ENCODE results near the gene SLC7A8. TPM values are rescaled to one million over a fixed set of nuclear protein-coding genes. Genes with fewer than 3 reads are reported as not detected.

Gene SLC7A8
- total RNA-seq, 1 donor from 2014 or later: 1.8 TPM

- H3K27ac Mint-ChIP-seq: no peak overlapping the region
- DNase-seq: peak; percentile 27
- H3K4me1 Mint-ChIP-seq: no peaks in the 10 kb centered on the region
- H3K27me3 Mint-ChIP-seq: peaks cover 19% of the 10 kb centered on the region
- no peaks in the 10 kb centered on the region for H3K36me3 Mint-ChIP-seq (ENCODE audit: low read depth)
- intact Hi-C loops (cut with micrococcal nuclease): no loop called here
- no peaks in the 10 kb centered on the region for H3K9me3 Mint-ChIP-seq
- no peak overlapping the region for H3K4me3 Mint-ChIP-seq
- no peak for TF ChIP-seq CTCF (IDR thresholded peaks at IDR 0.05)
- ChIA-PET POLR2A (interaction anchor here (0.6 to 1.8 kb wide), 3 partner anchors 61 to 105 kb away, joined by 5 to 8 read pairs (median 7); partner anchors contain the start of genes ACIN1 and C14orf119), CTCF (interaction anchor here (1.1 to 10.2 kb wide), 3 partner anchors 61 to 106 kb away, joined by 3 to 162 read pairs (median 3); partner anchors contain the start of genes ACIN1 and C14orf119)
- peak; percentile 79 for ATAC-seq (ENCODE audit: low read depth)
These were observed 895 bp downstream of the SLC7A8 start for GRCh38 chr14:23182372-23183157.

GRCh38 chr14:23181946-23182345 is 1.5 kb downstream of the SLC7A8 start:
- DNase-seq: no peak
- intact Hi-C loops (cut with micrococcal nuclease): no loop called here
- no peaks in the 10 kb centered on the region for H3K9me3 Mint-ChIP-seq
- H3K36me3 Mint-ChIP-seq (ENCODE audit: low read depth): no peaks in the 10 kb centered on the region
- peaks cover 1% of the 10 kb centered on the region for H3K4me1 Mint-ChIP-seq
- CTCF ChIA-PET: interaction anchor here (1.1 to 10.2 kb wide), 3 partner anchors 60 to 105 kb away, joined by 3 to 162 read pairs (median 3); partner anchors contain the start of genes ACIN1 and C14orf119
- no peak overlapping the region for H3K27ac Mint-ChIP-seq
- H3K4me3 Mint-ChIP-seq: no peak overlapping the region
- no peak for TF ChIP-seq CTCF (IDR thresholded peaks at IDR 0.05)
- POLR2A ChIA-PET: interaction anchor here (1.2 to 1.8 kb wide), 2 partner anchors 61 to 87 kb away, joined by 5 to 7 read pairs; partner anchors contain the start of genes ACIN1 and C14orf119
- ATAC-seq (ENCODE audit: low read depth): no peak
- peaks cover 21% of the 10 kb centered on the region for H3K27me3 Mint-ChIP-seq

- DNase-seq: no peak
- POLR2A ChIA-PET: interaction anchor here (1.8 kb wide), 1 partner anchor 60 kb away, joined by 7 read pairs; no protein-coding TSS in a partner anchor
- Mint-ChIP-seq H3K36me3 (ENCODE audit: low read depth) (no peaks in the 10 kb centered on the region), H3K9me3 (no peaks in the 10 kb centered on the region), H3K27me3 (peaks cover 21% of the 10 kb centered on the region), H3K27ac (no peak overlapping the region), H3K4me1 (peaks cover 1% of the 10 kb centered on the region), H3K4me3 (no peak overlapping the region)
- CTCF ChIA-PET: interaction anchor here (1.1 to 10.2 kb wide), 2 partner anchors 60 to 86 kb away, joined by 3 to 162 read pairs; partner anchors contain the start of genes ACIN1 and C14orf119
- TF ChIP-seq CTCF (IDR thresholded peaks at IDR 0.05): no peak
- intact Hi-C loops (cut with micrococcal nuclease): no loop called here
- no peak for ATAC-seq (ENCODE audit: low read depth)
These were observed 2.0 kb downstream of the SLC7A8 start for GRCh38 chr14:23181453-23181852.

- Mint-ChIP-seq H3K36me3 (ENCODE audit: low read depth) (no peaks in the 10 kb centered on the region), H3K9me3 (no peaks in the 10 kb centered on the region), H3K4me3 (no peak overlapping the region), H3K27me3 (peaks cover 21% of the 10 kb centered on the region), H3K4me1 (peaks cover 4% of the 10 kb centered on the region), H3K27ac (no peak overlapping the region)
- ChIA-PET CTCF (interaction anchor here (1.4 to 2.1 kb wide), 2 partner anchors 57 to 182 kb away, joined by 5 read pairs; no protein-coding TSS in a partner anchor), POLR2A (interaction anchor here (1.6 kb wide), 1 partner anchor 82 kb away, joined by 3 read pairs; the partner anchor contains the start of genes ACIN1 and C14orf119)
- DNase-seq: no peak
- intact Hi-C loops (cut with micrococcal nuclease): no loop called here
- ATAC-seq (ENCODE audit: low read depth): no peak
- no peak for TF ChIP-seq CTCF (IDR thresholded peaks at IDR 0.05)
These were observed 6.3 kb downstream of the SLC7A8 start for GRCh38 chr14:23177181-23177580.

GRCh38 chr14:23175823-23176222 is 7.6 kb downstream of the SLC7A8 start:
- Mint-ChIP-seq H3K4me3 (no peak overlapping the region), H3K36me3 (ENCODE audit: low read depth) (no peaks in the 10 kb centered on the region), H3K4me1 (peaks cover 4% of the 10 kb centered on the region), H3K27ac (no peak overlapping the region), H3K27me3 (peaks cover 18% of the 10 kb centered on the region), H3K9me3 (no peaks in the 10 kb centered on the region)
- intact Hi-C loops (cut with micrococcal nuclease): no loop called here
- ChIA-PET CTCF (interaction anchor here (1.4 to 2.1 kb wide), 2 partner anchors 55 to 181 kb away, joined by 5 read pairs; no protein-coding TSS in a partner anchor), POLR2A (no interaction called here)
- no peak for ATAC-seq (ENCODE audit: low read depth)
- no peak for TF ChIP-seq CTCF (IDR thresholded peaks at IDR 0.05)
- no peak for DNase-seq

Data from activated B cell treated with CpG ODN at 0.5 μM for 24 hours (primary cell).